Esophagus muscularis mucosa (tissue), 4 donors: Measurements from ENCODE around the gene KIZ.

Source experiments
- CTCF ChIP-seq, 3 experiments: fragments of 200-600 bp in 2 of 3; fragments of 450-650 bp in 1 of 3; sonication (generic) in 2 of 3; IDR thresholded peaks; one replicate each; pipeline ENCODE4 v1.5.1; 2017 to 2019; ENCODE audit warnings: antibody characterized with exemption in 3 of 3, mild to moderate bottlenecking in 2 of 3, moderate library complexity in 1 of 3
- EP300 ChIP-seq: sonication (generic); formaldehyde crosslinking; IDR thresholded peaks from one replicate; pipeline ENCODE4 v1.6.1; 2017; ENCODE audit warnings: antibody characterized with exemption
- POLR2AphosphoS5 ChIP-seq, 2 donors: sonication (generic); formaldehyde crosslinking; IDR thresholded peaks; one replicate each; pipeline ENCODE4 v1.6.1; 2017; ENCODE audit warnings: antibody characterized with exemption in 2 of 2

DNA sequence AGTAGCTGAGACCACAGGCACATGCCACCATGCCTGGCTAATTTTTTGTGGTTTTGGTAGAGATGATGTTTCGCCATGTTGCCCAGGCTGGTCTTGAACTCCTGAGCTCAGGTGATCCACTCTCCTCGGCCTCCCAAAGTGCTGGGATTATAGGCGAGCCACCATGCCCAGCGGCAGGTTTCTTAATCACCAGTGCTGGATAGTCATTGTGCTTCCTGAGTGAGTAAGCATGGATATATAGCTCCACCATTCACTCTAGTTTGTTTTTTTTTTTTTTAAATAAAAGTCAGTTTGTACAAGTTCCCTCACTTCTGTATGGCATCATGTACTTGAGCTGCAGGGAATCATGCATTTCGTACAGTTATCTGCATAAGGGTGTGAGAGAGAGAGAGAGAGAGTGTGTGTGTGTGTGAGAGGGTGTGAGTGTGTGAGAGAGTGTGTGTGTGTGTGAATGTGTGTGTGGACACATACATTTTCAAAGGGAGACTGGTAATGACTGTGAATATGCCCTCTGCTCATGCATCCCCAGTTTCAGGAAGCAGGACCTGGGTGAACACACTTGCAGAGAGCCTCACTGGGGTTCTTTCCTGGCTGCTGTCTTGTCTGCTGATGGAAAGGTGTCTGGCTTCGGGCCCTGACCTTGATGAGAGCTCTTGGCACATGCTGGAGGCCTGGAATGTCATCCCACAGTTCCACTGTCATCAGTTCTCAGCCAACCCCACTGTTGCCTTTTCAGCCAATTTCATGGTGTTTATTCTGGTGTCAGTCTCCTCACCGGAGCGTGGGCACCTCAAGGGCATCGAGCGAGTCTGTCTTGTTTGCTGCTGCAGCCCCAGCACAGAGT lies 112.3 kb downstream of the KIZ start:
- TF ChIP-seq CTCF (IDR thresholded peaks at IDR 0.05) (no peak), EP300 (no peak), POLR2AphosphoS5 (IDR thresholded peaks at IDR 0.05) (no peak)
